ENCODE data around the gene PAX6.

Gene PAX6

DNA sequence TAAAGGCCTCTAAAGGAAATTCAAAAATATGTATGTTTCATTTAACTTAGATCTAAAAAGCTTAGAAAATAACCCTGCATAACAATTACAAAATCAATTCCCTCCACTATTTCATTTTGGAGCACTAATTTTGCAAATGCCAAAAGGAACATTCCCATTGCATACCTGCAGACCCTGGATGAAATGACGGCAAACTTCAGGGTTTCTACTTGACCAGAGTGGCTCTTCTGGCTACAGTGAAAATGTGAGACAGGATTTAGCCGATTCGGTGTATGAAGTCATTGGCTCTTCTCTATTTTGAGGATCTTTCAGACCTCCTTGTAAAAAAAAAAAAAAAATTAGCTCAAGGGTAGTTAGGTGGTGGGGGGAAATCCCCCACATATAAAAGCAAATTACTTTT lies 44.1 kb downstream of the PAX6 start:
- H3K9me3 ChIP-seq (ENCODE audit: control extremely low read depth in 1 of 5, control insufficient read depth in 4 of 5, insufficient read depth in 2 of 5, low read depth in 1 of 5, low read length in 4 of 5) = no peaks in the 10 kb centered on the region
- no peaks in the 10 kb centered on the region for H3K27me3 ChIP-seq (replicated peaks in 2 of 5; ENCODE audit: control insufficient read depth in 4 of 5, insufficient read depth in 5 of 5, low read length in 4 of 5)
- CTCF ChIA-PET = no interaction called here
- no peak overlapping the region for H3K27ac ChIP-seq (ENCODE audit: insufficient read depth in 1 of 2, low read depth in 1 of 2, low read length in 2 of 2, poor library complexity in 1 of 2, severe bottlenecking in 2 of 2)
- POLR2A ChIA-PET = no interaction called here
- H3K36me3 ChIP-seq (ENCODE audit: control insufficient read depth in 4 of 4, insufficient read depth in 4 of 4, low read length in 3 of 4) = no peaks in the 10 kb centered on the region
- no peaks in the 10 kb centered on the region for H3K4me1 ChIP-seq (ENCODE audit: control extremely low read depth in 1 of 4, control insufficient read depth in 4 of 4, insufficient read depth in 4 of 4, low read length in 3 of 4)
- no peak for DNase-seq
- 100% methylated on average over 1 of the region's 3 CpGs for WGBS (ENCODE audit: insufficient coverage)
- H3K4me3 ChIP-seq (ENCODE audit: control insufficient read depth in 1 of 7, extremely low read depth in 1 of 7, insufficient read depth in 4 of 7, low read depth in 2 of 7, low read length in 6 of 7) = no peak overlapping the region

GRCh38 chr11:31764766-31765165 lies 46.4 kb downstream of the PAX6 start:
- DNase-seq = no peak
- Histone ChIP-seq H3K27me3 (replicated peaks in 2 of 5; ENCODE audit: control insufficient read depth in 4 of 5, insufficient read depth in 5 of 5, low read length in 4 of 5) (no peaks in the 10 kb centered on the region), H3K4me1 (ENCODE audit: control extremely low read depth in 1 of 4, control insufficient read depth in 4 of 4, insufficient read depth in 4 of 4, low read length in 3 of 4) (no peaks in the 10 kb centered on the region), H3K27ac (ENCODE audit: insufficient read depth in 1 of 2, low read depth in 1 of 2, low read length in 2 of 2, poor library complexity in 1 of 2, severe bottlenecking in 2 of 2) (no peak overlapping the region), H3K36me3 (ENCODE audit: control insufficient read depth in 4 of 4, insufficient read depth in 4 of 4, low read length in 3 of 4) (no peaks in the 10 kb centered on the region), H3K9me3 (ENCODE audit: control extremely low read depth in 1 of 5, control insufficient read depth in 4 of 5, insufficient read depth in 2 of 5, low read depth in 1 of 5, low read length in 4 of 5) (no peaks in the 10 kb centered on the region), H3K4me3 (ENCODE audit: control insufficient read depth in 1 of 7, extremely low read depth in 1 of 7, insufficient read depth in 4 of 7, low read depth in 2 of 7, low read length in 6 of 7) (no peak overlapping the region)
- ChIA-PET CTCF (no interaction called here), POLR2A (no interaction called here)
- WGBS (ENCODE audit: insufficient coverage) = 71% methylated on average over 1 of the region's 5 CpGs

GRCh38 chr11:31764261-31764660 lies 46.9 kb downstream of the PAX6 start:
- H3K27me3 ChIP-seq (replicated peaks in 2 of 5; ENCODE audit: control insufficient read depth in 4 of 5, insufficient read depth in 5 of 5, low read length in 4 of 5) = no peaks in the 10 kb centered on the region
- H3K4me3 ChIP-seq (ENCODE audit: control insufficient read depth in 1 of 7, extremely low read depth in 1 of 7, insufficient read depth in 4 of 7, low read depth in 2 of 7, low read length in 6 of 7) = no peak overlapping the region
- ChIA-PET POLR2A (no interaction called here), CTCF (no interaction called here)
- no peak for DNase-seq
- no peak overlapping the region for H3K27ac ChIP-seq (ENCODE audit: insufficient read depth in 1 of 2, low read depth in 1 of 2, low read length in 2 of 2, poor library complexity in 1 of 2, severe bottlenecking in 2 of 2)
- no peaks in the 10 kb centered on the region for H3K36me3 ChIP-seq (ENCODE audit: control insufficient read depth in 4 of 4, insufficient read depth in 4 of 4, low read length in 3 of 4)
- 93% methylated on average over 4 of the region's 5 CpGs for WGBS (ENCODE audit: insufficient coverage)
- no peaks in the 10 kb centered on the region for H3K9me3 ChIP-seq (ENCODE audit: control extremely low read depth in 1 of 5, control insufficient read depth in 4 of 5, insufficient read depth in 2 of 5, low read depth in 1 of 5, low read length in 4 of 5)
- H3K4me1 ChIP-seq (ENCODE audit: control extremely low read depth in 1 of 4, control insufficient read depth in 4 of 4, insufficient read depth in 4 of 4, low read length in 3 of 4) = no peaks in the 10 kb centered on the region

- no peak for DNase-seq
- Histone ChIP-seq H3K36me3 (ENCODE audit: control insufficient read depth in 4 of 4, insufficient read depth in 4 of 4, low read length in 3 of 4) (no peaks in the 10 kb centered on the region), H3K9me3 (ENCODE audit: control extremely low read depth in 1 of 5, control insufficient read depth in 4 of 5, insufficient read depth in 2 of 5, low read depth in 1 of 5, low read length in 4 of 5) (no peaks in the 10 kb centered on the region), H3K4me3 (ENCODE audit: control insufficient read depth in 1 of 7, extremely low read depth in 1 of 7, insufficient read depth in 4 of 7, low read depth in 2 of 7, low read length in 6 of 7) (no peak overlapping the region), H3K27ac (ENCODE audit: insufficient read depth in 1 of 2, low read depth in 1 of 2, low read length in 2 of 2, poor library complexity in 1 of 2, severe bottlenecking in 2 of 2) (no peak overlapping the region), H3K27me3 (replicated peaks in 2 of 5; ENCODE audit: control insufficient read depth in 4 of 5, insufficient read depth in 5 of 5, low read length in 4 of 5) (no peaks in the 10 kb centered on the region), H3K4me1 (ENCODE audit: control extremely low read depth in 1 of 4, control insufficient read depth in 4 of 4, insufficient read depth in 4 of 4, low read length in 3 of 4) (no peaks in the 10 kb centered on the region)
- POLR2A ChIA-PET = no interaction called here
- CTCF ChIA-PET = no interaction called here
Observed at GRCh38 chr11:31763296-31763695, 47.8 kb downstream of the PAX6 start.

- no peaks in the 10 kb centered on the region for H3K27me3 ChIP-seq (replicated peaks in 2 of 5; ENCODE audit: control insufficient read depth in 4 of 5, insufficient read depth in 5 of 5, low read length in 4 of 5)
- H3K27ac ChIP-seq (ENCODE audit: insufficient read depth in 1 of 2, low read depth in 1 of 2, low read length in 2 of 2, poor library complexity in 1 of 2, severe bottlenecking in 2 of 2) = no peak overlapping the region
- no peak overlapping the region for H3K4me3 ChIP-seq (ENCODE audit: control insufficient read depth in 1 of 7, extremely low read depth in 1 of 7, insufficient read depth in 4 of 7, low read depth in 2 of 7, low read length in 6 of 7)
- POLR2A ChIA-PET = no interaction called here
- CTCF ChIA-PET = no interaction called here
- DNase-seq = no peak
- no peaks in the 10 kb centered on the region for H3K4me1 ChIP-seq (ENCODE audit: control extremely low read depth in 1 of 4, control insufficient read depth in 4 of 4, insufficient read depth in 4 of 4, low read length in 3 of 4)
- no peaks in the 10 kb centered on the region for H3K9me3 ChIP-seq (ENCODE audit: control extremely low read depth in 1 of 5, control insufficient read depth in 4 of 5, insufficient read depth in 2 of 5, low read depth in 1 of 5, low read length in 4 of 5)
- 89% methylated on average over 1 of the region's 1 CpG for WGBS (ENCODE audit: insufficient coverage)
- no peaks in the 10 kb centered on the region for H3K36me3 ChIP-seq (ENCODE audit: control insufficient read depth in 4 of 4, insufficient read depth in 4 of 4, low read length in 3 of 4)
Observed at GRCh38 chr11:31761636-31762035, 49.5 kb downstream of the PAX6 start.

DNA sequence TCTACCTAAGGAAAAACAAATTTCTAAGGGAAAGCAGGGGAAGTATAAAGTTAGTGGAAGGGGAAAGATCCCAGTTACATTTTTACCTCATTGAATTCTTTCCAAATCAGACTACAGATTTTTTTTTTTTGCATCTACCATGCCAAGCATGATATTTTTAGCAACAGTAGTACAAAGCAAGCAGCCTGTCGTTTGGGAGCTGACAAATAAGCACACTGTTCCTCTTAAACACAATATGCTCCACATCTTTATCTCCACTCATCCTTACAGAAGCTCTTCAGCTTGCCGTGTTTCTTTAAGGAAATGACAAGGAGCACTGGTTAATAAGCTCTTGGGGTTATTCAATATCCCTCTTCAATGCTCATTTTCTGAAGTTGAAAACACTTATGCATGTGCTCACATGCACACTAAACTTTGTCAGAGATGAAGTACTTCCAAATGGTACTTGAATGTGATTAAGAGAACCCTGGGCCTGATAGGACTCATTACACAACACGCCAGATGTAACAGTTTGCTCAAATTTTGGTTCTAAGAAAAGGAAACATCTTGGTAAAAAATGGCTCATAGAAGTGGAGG lies 53.8 kb downstream of the PAX6 start:
- ChIA-PET CTCF (no interaction called here), POLR2A (no interaction called here)
- Histone ChIP-seq H3K27me3 (replicated peaks in 2 of 5; ENCODE audit: control insufficient read depth in 4 of 5, insufficient read depth in 5 of 5, low read length in 4 of 5) (no peaks in the 10 kb centered on the region), H3K4me1 (ENCODE audit: control extremely low read depth in 1 of 4, control insufficient read depth in 4 of 4, insufficient read depth in 4 of 4, low read length in 3 of 4) (no peaks in the 10 kb centered on the region), H3K9me3 (ENCODE audit: control extremely low read depth in 1 of 5, control insufficient read depth in 4 of 5, insufficient read depth in 2 of 5, low read depth in 1 of 5, low read length in 4 of 5) (no peaks in the 10 kb centered on the region), H3K4me3 (ENCODE audit: control insufficient read depth in 1 of 7, extremely low read depth in 1 of 7, insufficient read depth in 4 of 7, low read depth in 2 of 7, low read length in 6 of 7) (no peak overlapping the region), H3K27ac (ENCODE audit: insufficient read depth in 1 of 2, low read depth in 1 of 2, low read length in 2 of 2, poor library complexity in 1 of 2, severe bottlenecking in 2 of 2) (no peak overlapping the region), H3K36me3 (ENCODE audit: control insufficient read depth in 4 of 4, insufficient read depth in 4 of 4, low read length in 3 of 4) (no peaks in the 10 kb centered on the region)
- no peak for DNase-seq
- WGBS (ENCODE audit: insufficient coverage) = 88% methylated on average over 2 of the region's 3 CpGs

GRCh38 chr11:31747581-31747980 lies 63.5 kb downstream of the PAX6 start:
- no peak for DNase-seq
- H3K27me3 ChIP-seq (replicated peaks in 2 of 5; ENCODE audit: control insufficient read depth in 4 of 5, insufficient read depth in 5 of 5, low read length in 4 of 5) = no peaks in the 10 kb centered on the region
- H3K27ac ChIP-seq (ENCODE audit: insufficient read depth in 1 of 2, low read depth in 1 of 2, low read length in 2 of 2, poor library complexity in 1 of 2, severe bottlenecking in 2 of 2) = no peak overlapping the region
- 60% methylated on average over 1 of the region's 1 CpG for WGBS (ENCODE audit: insufficient coverage)
- no peaks in the 10 kb centered on the region for H3K4me1 ChIP-seq (ENCODE audit: control extremely low read depth in 1 of 4, control insufficient read depth in 4 of 4, insufficient read depth in 4 of 4, low read length in 3 of 4)
- no peaks in the 10 kb centered on the region for H3K9me3 ChIP-seq (ENCODE audit: control extremely low read depth in 1 of 5, control insufficient read depth in 4 of 5, insufficient read depth in 2 of 5, low read depth in 1 of 5, low read length in 4 of 5)
- no peak overlapping the region for H3K4me3 ChIP-seq (ENCODE audit: control insufficient read depth in 1 of 7, extremely low read depth in 1 of 7, insufficient read depth in 4 of 7, low read depth in 2 of 7, low read length in 6 of 7)
- ChIA-PET POLR2A (no interaction called here), CTCF (no interaction called here)
- H3K36me3 ChIP-seq (ENCODE audit: control insufficient read depth in 4 of 4, insufficient read depth in 4 of 4, low read length in 3 of 4) = peaks cover 0 to 2% (median 0%) of the 10 kb centered on the region in 4 experiments

All from common myeloid progenitor, CD34-positive (primary cell).